HG02571 (cell line): Measurements from ENCODE around the gene SARNP.
"Not testable (repeated sequence)": the region's sequence is repeated elsewhere in the genome, so short reads cannot be mapped to it uniquely, and the experiment has no call there.

Experiments used
- ATAC-seq: cut with Tn5 transposase; IDR thresholded peaks from one replicate; pipeline ENCODE4 v1.9.1; 2021; ENCODE audit warnings: mild to moderate bottlenecking, moderate library complexity; ENCODE audit not compliant: unreplicated experiment

The SARNP gene

GRCh38 chr12:55797550-55797949, 20.0 kb downstream of the SARNP start:
- no peak for ATAC-seq

GRCh38 chr12:55797068-55797467, 20.5 kb downstream of the SARNP start:
- ATAC-seq = no peak

GRCh38 chr12:55795950-55796349, 21.6 kb downstream of the SARNP start:
- ATAC-seq = no peak

- ATAC-seq = no peak
Observed at GRCh38 chr12:55789893-55790292, 27.6 kb downstream of the SARNP start.

GRCh38 chr12:55789171-55789570, 28.4 kb downstream of the SARNP start:
- ATAC-seq = no peak

GRCh38 chr12:55788546-55788945, 29.0 kb downstream of the SARNP start:
- ATAC-seq = no peak

GRCh38 chr12:55780685-55781084, 36.8 kb downstream of the SARNP start:
- no peak for ATAC-seq

- ATAC-seq = no peak
Observed at GRCh38 chr12:55777856-55778255, 39.7 kb downstream of the SARNP start.

GRCh38 chr12:55771736-55772135, 45.8 kb downstream of the SARNP start:
- no peak for ATAC-seq

GRCh38 chr12:55767156-55767555, 50.4 kb downstream of the SARNP start:
- ATAC-seq = no peak

GRCh38 chr12:55765736-55766290, 51.7 kb downstream of the SARNP start:
- no peak for ATAC-seq

- ATAC-seq = no peak
Observed at GRCh38 chr12:55762646-55763045, 54.9 kb downstream of the SARNP start.

GRCh38 chr12:55760663-55761062, 56.9 kb downstream of the SARNP start:
- ATAC-seq = no peak

GRCh38 chr12:55758575-55758974, 58.9 kb downstream of the SARNP start:
- ATAC-seq = not testable (repeated sequence)

- no peak for ATAC-seq
Observed at GRCh38 chr12:55757701-55758100, 59.8 kb downstream of the SARNP start.

GRCh38 chr12:55755246-55755645, 62.3 kb downstream of the SARNP start:
- no peak for ATAC-seq

- no peak for ATAC-seq
Observed at GRCh38 chr12:55748230-55748993, 69.1 kb downstream of the SARNP start.

GRCh38 chr12:55746913-55747231, 70.7 kb downstream of the SARNP start:
- ATAC-seq = no peak

- no peak for ATAC-seq
Observed at GRCh38 chr12:55746174-55746912, 71.2 kb downstream of the SARNP start.

GRCh38 chr12:55745361-55746173, 72.0 kb downstream of the SARNP start:
- no peak for ATAC-seq

- ATAC-seq = no peak
Observed at GRCh38 chr12:55744340-55745030, 73.0 kb downstream of the SARNP start.
